ENCODE data around the gene DIAPH2. TPM values are rescaled to one million over a fixed set of nuclear protein-coding genes. Genes with fewer than 3 reads are reported as not detected.

The DIAPH2 gene
- total RNA-seq, 1 donor from 2014 or later = 20.5 TPM

DNA sequence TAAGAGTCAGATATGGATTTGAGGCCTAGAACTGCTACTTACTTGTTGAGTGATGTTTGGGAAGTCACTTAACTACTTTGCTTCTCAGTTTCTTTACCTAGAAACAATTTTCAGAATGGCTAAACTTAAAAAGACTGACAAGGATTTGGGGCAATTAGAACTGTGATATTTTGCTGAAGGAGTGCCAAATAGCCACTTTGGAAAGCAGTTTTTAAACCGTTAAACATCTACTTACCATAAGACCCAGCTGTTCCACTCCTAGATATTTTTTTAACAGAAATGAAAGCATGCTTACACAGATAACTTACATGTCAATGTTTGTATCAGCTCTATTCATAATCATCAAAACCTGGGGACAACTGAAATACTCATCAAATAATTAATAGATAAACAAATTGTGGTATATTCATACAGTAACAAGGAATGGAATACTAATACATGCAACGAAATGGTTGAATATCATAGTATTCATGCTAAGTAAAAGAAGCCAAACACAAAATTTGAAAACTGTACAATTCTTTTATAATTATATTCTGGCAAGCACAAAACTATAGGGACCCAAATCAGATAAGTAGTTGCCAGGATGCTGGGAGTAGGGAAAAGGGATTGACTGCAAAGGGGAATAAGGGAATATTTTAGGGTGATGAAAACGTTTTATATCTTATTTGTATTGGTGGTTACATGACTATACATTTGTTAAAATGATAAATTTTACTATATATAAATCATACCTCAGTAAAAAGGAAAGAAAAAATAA, 223.1 kb downstream of the DIAPH2 start:
- no peak overlapping the region for H3K4me3 Mint-ChIP-seq
- ATAC-seq (ENCODE audit: low read depth) (no peak), DNase-seq (no peak)
- ChIA-PET CTCF (no interaction called here), POLR2A (interaction anchor here (0.7 kb wide), 1 partner anchor 144 kb away, joined by 3 read pairs; no protein-coding TSS in a partner anchor)
- H3K27me3 Mint-ChIP-seq = no peaks in the 10 kb centered on the region
- no peak overlapping the region for H3K27ac Mint-ChIP-seq
- TF ChIP-seq, protein P1, sequence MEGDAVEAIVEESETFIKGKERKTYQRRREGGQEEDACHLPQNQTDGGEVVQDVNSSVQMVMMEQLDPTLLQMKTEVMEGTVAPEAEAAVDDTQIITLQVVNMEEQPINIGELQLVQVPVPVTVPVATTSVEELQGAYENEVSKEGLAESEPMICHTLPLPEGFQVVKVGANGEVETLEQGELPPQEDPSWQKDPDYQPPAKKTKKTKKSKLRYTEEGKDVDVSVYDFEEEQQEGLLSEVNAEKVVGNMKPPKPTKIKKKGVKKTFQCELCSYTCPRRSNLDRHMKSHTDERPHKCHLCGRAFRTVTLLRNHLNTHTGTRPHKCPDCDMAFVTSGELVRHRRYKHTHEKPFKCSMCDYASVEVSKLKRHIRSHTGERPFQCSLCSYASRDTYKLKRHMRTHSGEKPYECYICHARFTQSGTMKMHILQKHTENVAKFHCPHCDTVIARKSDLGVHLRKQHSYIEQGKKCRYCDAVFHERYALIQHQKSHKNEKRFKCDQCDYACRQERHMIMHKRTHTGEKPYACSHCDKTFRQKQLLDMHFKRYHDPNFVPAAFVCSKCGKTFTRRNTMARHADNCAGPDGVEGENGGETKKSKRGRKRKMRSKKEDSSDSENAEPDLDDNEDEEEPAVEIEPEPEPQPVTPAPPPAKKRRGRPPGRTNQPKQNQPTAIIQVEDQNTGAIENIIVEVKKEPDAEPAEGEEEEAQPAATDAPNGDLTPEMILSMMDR (IDR thresholded peaks at IDR 0.05) = no peak
- peaks cover 4% of the 10 kb centered on the region for H3K36me3 Mint-ChIP-seq (ENCODE audit: low read depth)
- no peaks in the 10 kb centered on the region for H3K9me3 Mint-ChIP-seq
- intact Hi-C loops (cut with micrococcal nuclease) = no loop called here
- H3K4me1 Mint-ChIP-seq = no peaks in the 10 kb centered on the region

DNA sequence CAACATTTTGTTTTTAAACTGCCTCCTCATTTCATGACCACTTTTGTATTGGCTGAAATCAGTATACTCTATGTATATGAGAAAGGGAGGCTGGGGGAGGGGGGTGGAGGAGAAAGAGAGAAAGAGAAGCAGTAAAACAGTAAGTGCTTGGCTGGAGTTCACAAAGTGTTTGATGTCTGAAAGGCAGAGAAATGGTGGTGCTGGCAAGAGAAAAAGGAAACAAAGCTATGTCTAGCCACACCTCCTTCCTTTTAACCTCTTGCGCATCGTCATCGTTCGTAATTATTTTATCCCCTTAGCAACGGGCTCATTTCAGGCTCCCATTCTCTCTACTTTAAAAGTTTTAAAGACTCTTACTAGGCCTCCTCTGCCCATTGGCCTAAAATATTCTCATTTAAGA, 224.6 kb downstream of the DIAPH2 start:
- Mint-ChIP-seq H3K27me3 (no peaks in the 10 kb centered on the region), H3K4me1 (no peaks in the 10 kb centered on the region), H3K4me3 (no peak overlapping the region), H3K27ac (no peak overlapping the region), H3K9me3 (no peaks in the 10 kb centered on the region), H3K36me3 (ENCODE audit: low read depth) (peaks cover 4% of the 10 kb centered on the region)
- TF ChIP-seq, protein P1 (IDR thresholded peaks at IDR 0.05) = no peak
- intact Hi-C loops (cut with micrococcal nuclease) = no loop called here
- DNase-seq (no peak), ATAC-seq (ENCODE audit: low read depth) (no peak)
- ChIA-PET CTCF (no interaction called here), POLR2A (no interaction called here)

GRCh38 chrX:96918864-96919263, 234.2 kb downstream of the DIAPH2 start:
- no peak for ATAC-seq (ENCODE audit: low read depth)
- H3K9me3 Mint-ChIP-seq = no peaks in the 10 kb centered on the region
- ChIA-PET POLR2A (no interaction called here), CTCF (no interaction called here)
- no peaks in the 10 kb centered on the region for H3K4me1 Mint-ChIP-seq
- TF ChIP-seq, protein P1 (IDR thresholded peaks at IDR 0.05) = no peak
- peaks cover 11% of the 10 kb centered on the region for H3K36me3 Mint-ChIP-seq (ENCODE audit: low read depth)
- no peak overlapping the region for H3K27ac Mint-ChIP-seq
- no peaks in the 10 kb centered on the region for H3K27me3 Mint-ChIP-seq
- no peak overlapping the region for H3K4me3 Mint-ChIP-seq
- intact Hi-C loops (cut with micrococcal nuclease) = no loop called here
- DNase-seq = no peak

DNA sequence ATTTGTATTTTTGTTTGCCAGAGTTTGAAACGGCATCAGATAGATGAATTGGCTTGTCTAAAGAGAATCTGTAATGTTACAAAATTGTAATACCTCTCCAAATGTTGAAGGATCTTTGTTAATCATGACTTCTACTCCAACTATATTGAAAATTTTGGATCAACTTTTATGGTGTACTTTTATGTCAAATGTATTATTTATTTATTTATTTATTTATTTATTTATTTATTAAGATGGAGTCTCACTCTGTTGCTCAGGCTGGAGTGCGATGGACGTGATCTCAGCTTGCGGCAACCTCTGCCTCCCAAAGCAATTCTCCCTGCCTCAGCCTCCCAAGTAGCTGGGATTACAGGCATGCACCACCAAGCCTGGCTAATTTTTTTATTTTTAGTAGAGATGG, 235.0 kb downstream of the DIAPH2 start:
- H3K27ac Mint-ChIP-seq = no peak overlapping the region
- TF ChIP-seq, protein P1 (IDR thresholded peaks at IDR 0.05) = no peak
- ATAC-seq (ENCODE audit: low read depth) (no peak), DNase-seq (no peak)
- CTCF ChIA-PET = no interaction called here
- no peaks in the 10 kb centered on the region for H3K4me1 Mint-ChIP-seq
- H3K27me3 Mint-ChIP-seq = no peaks in the 10 kb centered on the region
- no peak overlapping the region for H3K4me3 Mint-ChIP-seq
- intact Hi-C loops (cut with micrococcal nuclease) = no loop called here
- POLR2A ChIA-PET = no interaction called here
- peaks cover 10% of the 10 kb centered on the region for H3K36me3 Mint-ChIP-seq (ENCODE audit: low read depth)
- no peaks in the 10 kb centered on the region for H3K9me3 Mint-ChIP-seq

- H3K4me1 Mint-ChIP-seq = no peaks in the 10 kb centered on the region
- ChIA-PET POLR2A (no interaction called here), CTCF (no interaction called here)
- no peaks in the 10 kb centered on the region for H3K9me3 Mint-ChIP-seq
- intact Hi-C loops (cut with micrococcal nuclease) = no loop called here
- no peaks in the 10 kb centered on the region for H3K27me3 Mint-ChIP-seq
- H3K27ac Mint-ChIP-seq = no peak overlapping the region
- ATAC-seq (ENCODE audit: low read depth) (no peak), DNase-seq (no peak)
- peaks cover 4% of the 10 kb centered on the region for H3K36me3 Mint-ChIP-seq (ENCODE audit: low read depth)
- no peak overlapping the region for H3K4me3 Mint-ChIP-seq
- TF ChIP-seq, protein P1 (IDR thresholded peaks at IDR 0.05) = no peak
Measured at GRCh38 chrX:96924581-96924980, 239.9 kb downstream of the DIAPH2 start.

All from activated B cell treated with CpG ODN at 0.5 μM for 24 hours (primary cell).